GM18907 (cell line): ENCODE results near the gene CLDN7.

Experiments used
- ATAC-seq: cut with Tn5 transposase; IDR thresholded peaks from one replicate; pipeline ENCODE4 v1.9.1; 2021; ENCODE audit warnings: mild to moderate bottlenecking, moderate library complexity; ENCODE audit not compliant: unreplicated experiment

Gene CLDN7

GRCh38 chr17:7221278-7222092 is 40.8 kb downstream of the CLDN7 start:
- no peak for ATAC-seq

- ATAC-seq: no peak
Measured at GRCh38 chr17:7220593-7221277, 41.5 kb downstream of the CLDN7 start.

GRCh38 chr17:7219812-7220592 is 42.3 kb downstream of the CLDN7 start, which contains the start of the genes ACADVL and DLG4:
Gene ACADVL (plus strand): TSS chr17:7219938. CDS start chr17:7219985, 47 bp downstream.
Gene DLG4 (minus strand): TSS chr17:7219836.
- peak; percentile 46 for ATAC-seq

- ATAC-seq: no peak
Measured at GRCh38 chr17:7219229-7219811, 43.0 kb downstream of the CLDN7 start.

- ATAC-seq: no peak
Measured at GRCh38 chr17:7218758-7219157, 43.5 kb downstream of the CLDN7 start.

- no peak for ATAC-seq
Measured at GRCh38 chr17:7218166-7218565, 44.1 kb downstream of the CLDN7 start.

GRCh38 chr17:7217113-7217987 is 44.9 kb downstream of the CLDN7 start:
- ATAC-seq: no peak

- no peak for ATAC-seq
Measured at GRCh38 chr17:7216242-7217112, 45.8 kb downstream of the CLDN7 start.

- ATAC-seq: no peak
Measured at GRCh38 chr17:7215652-7216180, 46.6 kb downstream of the CLDN7 start.

GRCh38 chr17:7215136-7215638 is 47.1 kb downstream of the CLDN7 start:
- ATAC-seq: no peak

- peak; percentile 78 for ATAC-seq
Measured at GRCh38 chr17:7214300-7215135, 47.8 kb downstream of the CLDN7 start.

- ATAC-seq: peak; percentile 13
Measured at GRCh38 chr17:7213895-7214299, 48.4 kb downstream of the CLDN7 start.

GRCh38 chr17:7211491-7212273 is 50.6 kb downstream of the CLDN7 start:
- no peak for ATAC-seq
